SK-N-SH treated with all-trans-retinoic acid at 6 μM for 48 hours (cell line): ENCODE results near the gene SFT2D2.

Experiments used
- ATAC-seq: fragments of 200-7000 bp; cut with Tn5 transposase; 3 replicates; pipeline ENCODE4 v1.9.1; 2020; ENCODE audit warnings: mild to moderate bottlenecking, moderate library complexity
- BACH2 ChIP-seq: fragments of 250-450 bp; sonication (Bioruptor Pico); IDR thresholded peaks from 2 replicates; pipeline ENCODE4 v1.9.0; 2021; ENCODE audit warnings: mild to moderate bottlenecking, borderline replicate concordance
- CSDC2 ChIP-seq: fragments of 250-450 bp; sonication (Bioruptor Pico); IDR thresholded peaks from 2 replicates; pipeline ENCODE4 v1.5.0; 2020; ENCODE audit warnings: mild to moderate bottlenecking, moderate library complexity
- ESRRG ChIP-seq: fragments of 250-450 bp; sonication (Bioruptor Pico); IDR thresholded peaks from 2 replicates; pipeline ENCODE4 v1.6.1; 2021; ENCODE audit warnings: mild to moderate bottlenecking
- GLIS3 ChIP-seq: fragments of 250-450 bp; sonication (Bioruptor Pico); IDR thresholded peaks from 2 replicates; pipeline ENCODE4 v1.5.0; 2020; ENCODE audit warnings: mild to moderate bottlenecking, moderate library complexity
- ISL1 ChIP-seq: fragments of 250-450 bp; sonication (Bioruptor Pico); IDR thresholded peaks from 2 replicates; pipeline ENCODE4 v2.1.2; 2022; ENCODE audit warnings: mild to moderate bottlenecking, moderate library complexity
- OSR1 ChIP-seq: fragments of 250-450 bp; sonication (Bioruptor Pico); IDR thresholded peaks from 2 replicates; pipeline ENCODE4 v1.8.0; 2022; ENCODE audit warnings: moderate library complexity, mild to moderate bottlenecking, inconsistent platforms
- PPARA ChIP-seq: fragments of 250-450 bp; sonication (Bioruptor Pico); IDR thresholded peaks from 2 replicates; pipeline ENCODE4 v1.5.0; 2020; ENCODE audit warnings: mild to moderate bottlenecking, borderline replicate concordance
- RARB ChIP-seq: fragments of 250-450 bp; sonication (Bioruptor Pico); IDR thresholded peaks from 2 replicates; pipeline ENCODE4 v1.8.0; 2021; ENCODE audit warnings: mild to moderate bottlenecking, moderate library complexity
- SNAI2 ChIP-seq: fragments of 250-450 bp; sonication (Bioruptor Pico); IDR thresholded peaks from 2 replicates; pipeline ENCODE4 v1.5.0; 2020; ENCODE audit warnings: mild to moderate bottlenecking, moderate library complexity
- TCF4 ChIP-seq: fragments of 250-450 bp; sonication (Bioruptor Pico); IDR thresholded peaks from 2 replicates; pipeline ENCODE4 v1.8.0; 2021; ENCODE audit warnings: mild to moderate bottlenecking, moderate library complexity, borderline replicate concordance
- TOX ChIP-seq: fragments of 250-450 bp; sonication (Bioruptor Pico); IDR thresholded peaks from 2 replicates; pipeline ENCODE4 v1.8.0; 2021; ENCODE audit warnings: mild to moderate bottlenecking, moderate library complexity, borderline replicate concordance
- TSHZ2 ChIP-seq: fragments of 250-450 bp; sonication (Bioruptor Pico); IDR thresholded peaks from 2 replicates; pipeline ENCODE4 v1.5.0; 2020; ENCODE audit warnings: mild to moderate bottlenecking, moderate library complexity
- ZC3H10 ChIP-seq: fragments of 250-450 bp; sonication (Bioruptor Pico); IDR thresholded peaks from 2 replicates; pipeline ENCODE4 v1.5.1; 2021; ENCODE audit warnings: mild to moderate bottlenecking, moderate library complexity
- ZFP3 ChIP-seq: fragments of 250-450 bp; sonication (Bioruptor Pico); IDR thresholded peaks from 2 replicates; pipeline ENCODE4 v1.5.0; 2020; ENCODE audit warnings: mild to moderate bottlenecking, moderate library complexity
- ZFP30 ChIP-seq: fragments of 450-650 bp; formaldehyde crosslinking; IDR thresholded peaks from 2 replicates; pipeline ENCODE4 v1.5.0; 2022; ENCODE audit warnings: mild to moderate bottlenecking, moderate library complexity
- ZNF565 ChIP-seq: fragments of 450-650 bp; formaldehyde crosslinking; conservative IDR thresholded peaks from 2 replicates; pipeline ENCODE4 v1.5.0; 2020; ENCODE audit warnings: low read depth, mild to moderate bottlenecking, moderate library complexity
- ZNF70 ChIP-seq: fragments of 450-650 bp; formaldehyde crosslinking; IDR thresholded peaks from 2 replicates; pipeline ENCODE4 v1.5.0; 2020; ENCODE audit warnings: mild to moderate bottlenecking, moderate library complexity
- ZNF8 ChIP-seq: fragments of 450-650 bp; formaldehyde crosslinking; IDR thresholded peaks from 2 replicates; pipeline ENCODE4 v1.5.0; 2020; ENCODE audit warnings: mild to moderate bottlenecking, moderate library complexity
- TF ChIP-seq, protein P1 (sequence below): fragments of 250-450 bp; sonication (Bioruptor Pico); IDR thresholded peaks from 2 replicates; pipeline ENCODE4 v1.5.1; 2021; ENCODE audit warnings: mild to moderate bottlenecking, moderate library complexity

Gene SFT2D2

DNA sequence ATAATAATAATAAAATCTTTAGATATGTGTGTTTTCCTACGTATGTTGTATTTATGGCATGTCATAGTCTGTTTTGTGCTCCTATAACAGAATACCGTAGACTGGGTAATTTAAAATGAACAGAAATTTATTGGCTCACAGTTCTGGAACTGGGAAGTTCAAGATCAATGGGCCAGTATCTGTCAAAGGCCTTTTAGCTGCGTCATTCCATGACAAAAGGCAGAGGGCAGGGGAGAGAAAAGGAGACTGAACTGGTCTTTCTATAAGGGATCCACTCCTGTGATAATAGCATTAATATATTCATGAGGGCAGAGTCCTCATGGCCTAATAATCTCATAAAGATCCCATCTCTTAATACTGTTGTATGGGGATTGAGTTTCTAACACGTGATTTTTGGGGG is 7.1 kb upstream of the SFT2D2 start (continued):
- TF ChIP-seq TSHZ2 (CRISPR knock-in tag): no peak
- TF ChIP-seq OSR1 (CRISPR knock-in tag): no peak
- TF ChIP-seq ESRRG (CRISPR knock-in tag): no peak

GRCh38 chr1:168220470-168220871 is 5.3 kb upstream of the SFT2D2 start:
- TF ChIP-seq PPARA (no peak), BACH2 (CRISPR knock-in tag) (no peak), ESRRG (CRISPR knock-in tag) (no peak), OSR1 (CRISPR knock-in tag) (no peak)
- ATAC-seq: no peak

GRCh38 chr1:168221275-168221674 is 4.5 kb upstream of the SFT2D2 start:
- ATAC-seq: no peak
- TF ChIP-seq, protein P1, sequence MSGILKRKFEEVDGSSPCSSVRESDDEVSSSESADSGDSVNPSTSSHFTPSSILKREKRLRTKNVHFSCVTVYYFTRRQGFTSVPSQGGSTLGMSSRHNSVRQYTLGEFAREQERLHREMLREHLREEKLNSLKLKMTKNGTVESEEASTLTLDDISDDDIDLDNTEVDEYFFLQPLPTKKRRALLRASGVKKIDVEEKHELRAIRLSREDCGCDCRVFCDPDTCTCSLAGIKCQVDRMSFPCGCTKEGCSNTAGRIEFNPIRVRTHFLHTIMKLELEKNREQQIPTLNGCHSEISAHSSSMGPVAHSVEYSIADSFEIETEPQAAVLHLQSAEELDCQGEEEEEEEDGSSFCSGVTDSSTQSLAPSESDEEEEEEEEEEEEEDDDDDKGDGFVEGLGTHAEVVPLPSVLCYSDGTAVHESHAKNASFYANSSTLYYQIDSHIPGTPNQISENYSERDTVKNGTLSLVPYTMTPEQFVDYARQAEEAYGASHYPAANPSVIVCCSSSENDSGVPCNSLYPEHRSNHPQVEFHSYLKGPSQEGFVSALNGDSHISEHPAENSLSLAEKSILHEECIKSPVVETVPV (CRISPR knock-in tag): no peak
- TF ChIP-seq ZFP3: no peak
- TF ChIP-seq SNAI2 (CRISPR knock-in tag): no peak
- TF ChIP-seq TCF4: no peak

DNA sequence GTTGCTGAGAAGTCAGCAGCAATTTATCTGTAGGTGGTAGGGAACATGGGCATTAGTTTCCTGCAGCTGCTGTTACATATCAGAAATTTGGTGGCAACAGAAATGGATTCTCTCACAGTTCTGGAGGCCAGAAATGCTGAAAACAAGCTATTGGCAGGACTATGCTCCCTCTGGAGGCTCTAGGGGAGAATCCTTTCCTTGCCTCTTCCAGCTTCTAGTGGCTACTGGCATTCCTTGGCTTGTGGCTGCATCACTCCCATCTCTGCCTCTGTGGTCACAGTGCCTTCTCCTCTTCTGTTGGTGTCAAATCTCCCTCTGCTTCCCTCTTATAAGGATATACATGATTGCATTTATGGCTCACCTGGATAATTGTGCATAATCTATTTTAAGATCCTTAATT is 2.5 kb upstream of the SFT2D2 start:
- TF ChIP-seq CSDC2 (no peak), ISL1 (CRISPR knock-in tag) (no peak), ESRRG (CRISPR knock-in tag) (no peak), ZNF8 (CRISPR knock-in tag) (no peak), TOX (CRISPR knock-in tag) (no peak), TSHZ2 (CRISPR knock-in tag) (no peak), ZFP30 (no peak), ZC3H10 (CRISPR knock-in tag) (no peak), ZNF70 (CRISPR knock-in tag) (no peak), GLIS3 (CRISPR knock-in tag) (no peak), PPARA (no peak), ZNF565 (CRISPR knock-in tag) (no peak), OSR1 (CRISPR knock-in tag) (no peak), TCF4 (no peak), SNAI2 (CRISPR knock-in tag) (no peak)
- no peak for ATAC-seq

- TF ChIP-seq ZFP3 (peak; percentile 50; the same call in 1 of the 2 replicates), RARB (CRISPR knock-in tag) (no peak)
- TF ChIP-seq, protein P1 (CRISPR knock-in tag): no peak
Observed at GRCh38 chr1:168223681-168224540, 1.9 kb upstream of the SFT2D2 start.

More at GRCh38 chr1:168223681-168224540, 1.9 kb upstream of the SFT2D2 start:
- ATAC-seq: no peak
